GM19025 (cell line): ENCODE measurements around the gene OR5A2.
"Not testable (repeated sequence)": the region's sequence is repeated elsewhere in the genome, so short reads cannot be mapped to it uniquely, and the experiment has no call there.

ENCODE experiments used
- ATAC-seq: cut with Tn5 transposase; IDR thresholded peaks from one replicate; pipeline ENCODE4 v1.9.1; 2021; ENCODE audit warnings: mild to moderate bottlenecking, low read depth, moderate library complexity; ENCODE audit not compliant: unreplicated experiment

OR5A2 gene, protein sequence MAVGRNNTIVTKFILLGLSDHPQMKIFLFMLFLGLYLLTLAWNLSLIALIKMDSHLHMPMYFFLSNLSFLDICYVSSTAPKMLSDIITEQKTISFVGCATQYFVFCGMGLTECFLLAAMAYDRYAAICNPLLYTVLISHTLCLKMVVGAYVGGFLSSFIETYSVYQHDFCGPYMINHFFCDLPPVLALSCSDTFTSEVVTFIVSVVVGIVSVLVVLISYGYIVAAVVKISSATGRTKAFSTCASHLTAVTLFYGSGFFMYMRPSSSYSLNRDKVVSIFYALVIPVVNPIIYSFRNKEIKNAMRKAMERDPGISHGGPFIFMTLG

DNA sequence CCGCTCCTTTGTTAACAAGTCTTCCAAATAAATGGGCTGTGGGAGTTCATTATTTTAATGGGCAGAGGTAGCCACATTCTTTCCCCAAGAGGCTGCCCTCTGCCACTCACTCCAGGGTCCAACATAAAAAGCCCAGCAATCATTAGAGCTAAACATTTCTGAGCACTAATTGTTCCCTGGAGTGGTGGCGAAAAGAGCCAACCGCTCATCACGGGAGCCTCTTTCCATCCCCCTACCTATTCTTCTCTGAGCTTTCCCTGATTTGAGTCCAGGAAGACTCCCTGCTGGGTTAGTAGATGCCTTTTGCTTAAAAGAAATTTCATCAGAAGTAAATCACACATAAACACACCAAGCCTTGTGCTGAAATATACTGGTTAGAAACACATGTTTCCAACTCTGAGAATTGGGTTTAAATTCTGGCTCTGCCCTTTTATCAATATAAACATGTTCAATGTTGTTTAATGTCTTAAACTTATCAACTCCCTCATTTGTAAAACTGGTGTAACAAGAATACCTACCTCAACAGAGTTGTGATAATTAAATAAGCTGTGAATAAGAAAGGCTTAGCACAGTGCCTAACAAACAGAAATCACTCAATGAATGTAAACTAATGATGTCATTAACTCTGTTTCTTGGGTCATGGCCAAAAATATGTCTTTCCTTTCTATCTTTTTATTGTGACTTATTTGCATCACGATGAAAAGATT lies at the start of gene OR5A2:
TSS of gene OR5A2 (minus strand) at position 53 of the 707 bp plus-strand sequence. CDS start 3,460 bp downstream, outside the sequence.
- ATAC-seq: no peak

DNA sequence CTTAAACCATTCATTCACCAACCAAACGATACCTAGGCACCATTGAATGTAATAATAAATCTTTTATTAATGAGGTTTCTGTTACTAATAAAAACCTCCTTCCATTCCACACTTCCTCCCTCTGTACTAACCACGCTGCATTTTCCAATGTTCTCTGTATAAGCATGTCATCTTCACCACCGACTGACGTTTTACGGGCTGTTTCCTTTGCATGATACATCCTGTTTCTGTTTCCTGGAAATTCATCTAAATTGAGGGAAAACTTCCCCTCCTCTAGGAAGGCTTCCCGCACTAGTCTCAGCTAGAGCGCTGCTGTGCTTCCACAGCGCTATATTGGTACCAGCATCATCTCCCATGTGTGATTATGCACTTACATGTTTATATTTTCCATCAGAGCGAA lies 49.0 kb upstream of the OR5A2 start:
- ATAC-seq: no peak

DNA sequence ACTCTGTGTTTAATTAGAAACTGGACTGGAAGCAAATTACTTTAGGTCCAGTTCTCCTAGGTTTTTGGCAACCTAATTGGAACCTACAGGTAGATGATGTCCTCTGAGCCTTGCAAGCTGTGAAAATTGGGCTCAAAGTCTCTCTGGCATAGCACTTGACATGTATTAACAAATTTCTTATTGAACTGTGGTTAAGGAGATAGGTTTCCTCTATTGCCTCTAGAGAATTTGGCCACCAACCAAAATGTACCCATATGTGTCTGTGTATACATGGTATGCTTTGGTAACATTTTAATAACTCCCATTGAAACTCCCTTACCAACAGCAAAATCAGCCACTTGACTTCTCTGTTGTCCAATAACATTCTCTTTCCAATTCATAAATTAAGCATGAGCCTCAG lies 46.8 kb upstream of the OR5A2 start, which contains the start of gene OR4D10:
TSS of gene OR4D10 (plus strand) at position 301 of the 400 bp plus-strand sequence. CDS start 4,115 bp downstream, outside the sequence.
- no peak for ATAC-seq

DNA sequence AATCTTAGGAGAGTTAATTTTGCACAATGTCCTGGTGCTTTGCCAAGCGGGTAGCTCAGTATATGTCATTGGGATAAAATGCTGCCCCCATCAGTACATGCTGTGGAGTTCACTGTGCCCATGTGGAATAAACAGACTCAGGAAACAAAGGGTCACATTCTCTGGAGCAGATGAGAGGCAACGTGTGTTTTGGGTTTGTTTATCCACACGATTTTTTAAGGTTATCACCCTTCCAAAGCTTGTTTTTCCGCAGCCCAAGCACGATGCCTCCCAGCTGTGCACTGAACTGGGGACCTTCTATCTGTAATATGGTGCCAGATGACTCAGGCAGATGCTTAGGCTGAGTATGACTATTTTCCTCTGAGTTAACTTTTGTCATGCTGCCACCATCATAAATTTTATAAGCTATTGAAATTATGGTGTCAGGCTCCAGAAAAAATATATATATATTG lies 37.0 kb upstream of the OR5A2 start:
- ATAC-seq: no peak

DNA sequence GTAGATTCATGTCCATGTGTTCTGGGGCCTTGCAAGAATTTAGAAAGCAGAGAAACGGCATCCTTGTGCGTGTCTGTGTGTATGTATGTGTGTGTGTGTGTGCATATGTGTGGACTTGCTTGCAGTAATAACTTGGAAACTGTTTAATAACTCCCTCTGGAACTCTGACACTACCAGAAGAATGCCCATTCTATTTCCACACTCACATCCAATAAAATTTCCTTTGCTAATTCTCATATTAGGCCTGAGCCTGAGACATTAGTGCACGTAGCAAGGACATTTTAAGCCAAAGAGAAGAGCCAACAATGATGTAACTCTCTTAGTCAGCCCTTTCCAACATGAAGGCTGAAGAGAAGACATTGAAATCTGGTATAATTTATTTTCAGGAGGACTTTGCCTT lies 33.7 kb upstream of the OR5A2 start:
- ATAC-seq: no peak

DNA sequence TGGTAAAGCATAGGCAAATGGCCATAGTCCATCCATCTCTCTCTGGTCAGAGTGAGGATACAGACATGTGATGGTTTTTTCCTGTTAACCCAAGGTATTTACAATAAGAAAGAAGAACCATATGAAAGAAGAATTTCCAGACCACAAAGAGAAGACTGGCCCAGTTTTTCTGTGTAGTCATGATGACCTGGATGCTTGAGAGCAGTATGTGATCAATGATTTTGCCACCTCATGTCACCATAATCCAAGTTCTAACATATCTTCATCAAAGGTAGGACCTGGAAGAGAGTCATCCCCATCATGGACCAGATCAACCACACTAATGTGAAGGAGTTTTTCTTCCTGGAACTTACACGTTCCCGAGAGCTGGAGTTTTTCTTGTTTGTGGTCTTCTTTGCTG lies 30.4 kb upstream of the OR5A2 start, which contains the start of gene OR4D6:
TSS of gene OR4D6 (plus strand) at position 301 of the 400 bp plus-strand sequence. CDS start at position 301, 0 bp downstream.
- no peak for ATAC-seq

DNA sequence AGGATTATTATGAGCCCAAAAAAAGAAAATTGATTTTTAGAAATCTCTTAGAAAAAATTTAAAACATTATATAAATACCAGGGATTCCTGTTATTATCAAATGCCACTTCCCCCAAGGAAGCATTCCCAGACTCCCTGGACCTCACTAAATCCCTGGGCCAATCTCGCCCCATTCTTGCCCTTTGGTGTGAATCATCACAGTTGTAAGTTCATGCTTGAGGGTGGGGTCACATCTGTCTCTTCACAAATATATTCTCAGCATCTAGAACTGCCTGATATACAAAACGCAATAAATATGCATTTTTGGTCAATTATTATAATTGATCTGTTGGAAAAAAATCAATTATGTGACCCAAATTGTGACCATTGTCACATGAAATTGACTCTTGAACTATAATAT lies 22.3 kb upstream of the OR5A2 start:
- no peak for ATAC-seq

DNA sequence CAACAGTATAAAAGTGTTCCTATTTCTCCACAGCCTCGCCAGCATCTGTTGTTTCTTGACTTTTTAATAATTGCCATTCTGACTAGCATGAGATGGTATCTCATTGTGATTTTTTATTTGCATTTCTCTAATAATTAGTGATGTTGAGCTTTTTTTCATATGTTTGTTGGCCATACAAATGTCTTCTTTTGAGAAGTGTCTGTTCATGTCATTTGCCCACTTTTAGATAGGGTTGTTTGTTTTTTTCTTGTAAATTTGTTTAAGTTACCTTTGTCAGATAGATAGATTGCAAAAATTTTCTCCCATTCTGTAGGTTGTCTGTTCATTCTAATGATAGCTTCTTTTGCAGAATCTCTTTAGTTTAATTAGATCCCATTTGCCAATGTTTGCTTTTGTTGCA lies 19.4 kb upstream of the OR5A2 start:
- ATAC-seq: not testable (repeated sequence)

DNA sequence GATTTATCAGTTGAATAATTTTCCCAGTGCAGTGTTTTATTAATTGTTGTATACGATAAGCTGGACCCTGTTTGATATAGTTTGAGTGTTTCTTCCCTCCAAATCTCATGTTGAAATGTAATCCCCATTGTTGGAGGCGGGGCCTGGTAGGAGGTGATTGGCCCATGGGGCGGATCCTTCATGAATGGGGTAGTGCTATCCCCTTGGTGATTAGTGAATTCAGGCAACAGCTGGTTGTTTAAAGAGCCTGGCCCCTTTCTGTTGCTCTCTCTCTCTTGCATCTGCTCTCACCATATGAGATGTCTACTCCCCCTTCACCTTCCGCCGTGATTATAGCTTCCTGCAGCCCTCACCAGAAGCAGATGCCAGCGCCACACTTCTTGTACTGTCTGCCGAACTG lies 11.6 kb upstream of the OR5A2 start:
- ATAC-seq: no peak

DNA sequence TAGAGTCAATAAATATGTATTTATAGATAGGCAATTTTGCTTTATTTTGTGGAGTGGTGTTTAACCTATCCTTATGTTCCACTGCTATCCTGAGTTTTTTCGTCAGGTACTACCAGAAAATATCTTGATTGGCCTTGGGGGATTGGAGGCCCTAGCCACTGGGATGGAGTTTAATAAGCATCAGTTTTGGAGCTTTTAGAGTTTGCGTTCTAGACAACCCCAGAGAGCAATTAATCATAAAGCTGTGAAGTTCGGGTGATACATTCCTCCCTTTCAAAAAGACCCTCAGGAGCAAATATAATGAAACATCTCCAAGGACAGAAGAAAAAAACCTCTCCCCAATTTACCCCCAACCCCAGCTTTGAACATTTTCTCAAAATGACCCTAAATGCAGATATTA lies 10.0 kb upstream of the OR5A2 start, which contains the start of gene OR5A1:
TSS of gene OR5A1 (plus strand) at position 301 of the 400 bp plus-strand sequence. CDS start 6,700 bp downstream, outside the sequence.
- ATAC-seq: no peak

DNA sequence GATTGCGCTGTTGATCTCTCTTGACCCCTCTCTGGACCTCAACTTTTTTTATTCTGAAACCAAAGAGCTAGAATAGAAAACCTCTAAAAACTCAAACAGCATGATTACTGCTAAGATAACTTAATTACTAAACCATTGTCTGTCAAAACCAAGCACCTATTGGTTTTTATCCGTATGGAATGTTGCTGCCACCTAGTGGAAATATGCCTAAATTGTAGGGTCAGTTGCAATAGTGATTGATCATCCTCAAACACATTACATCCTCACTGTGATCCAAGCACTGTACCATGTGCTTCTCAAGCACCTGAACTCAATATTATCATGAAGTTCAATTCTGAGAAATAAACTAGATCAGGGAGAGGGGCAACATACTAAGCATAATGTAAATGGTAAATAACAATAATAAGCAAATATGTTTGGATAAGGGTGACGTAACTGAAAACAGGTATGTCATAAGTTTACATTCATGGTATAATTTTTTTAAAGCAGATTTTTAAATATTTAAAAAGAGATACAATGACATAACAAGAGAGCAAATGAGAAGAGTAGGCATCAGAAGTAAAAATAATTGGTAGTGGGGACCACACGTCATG lies 3.8 kb upstream of the OR5A2 start:
- ATAC-seq: no peak

DNA sequence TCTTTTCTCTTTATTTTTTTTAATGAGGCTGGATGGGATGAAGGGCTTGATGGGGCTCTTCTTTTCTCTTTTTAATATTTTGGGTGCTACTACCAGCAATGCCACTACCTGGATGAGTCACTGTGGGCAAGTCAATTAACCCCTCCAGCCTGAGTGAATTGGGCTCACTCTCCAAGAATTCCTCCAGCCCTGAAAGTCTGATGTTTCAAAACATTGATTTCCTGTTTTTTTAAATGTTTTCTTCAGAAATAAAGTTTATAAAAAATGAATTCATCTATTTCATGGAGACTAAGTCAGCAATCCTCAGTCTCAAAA lies 812 bp upstream of the OR5A2 start:
- no peak for ATAC-seq

DNA sequence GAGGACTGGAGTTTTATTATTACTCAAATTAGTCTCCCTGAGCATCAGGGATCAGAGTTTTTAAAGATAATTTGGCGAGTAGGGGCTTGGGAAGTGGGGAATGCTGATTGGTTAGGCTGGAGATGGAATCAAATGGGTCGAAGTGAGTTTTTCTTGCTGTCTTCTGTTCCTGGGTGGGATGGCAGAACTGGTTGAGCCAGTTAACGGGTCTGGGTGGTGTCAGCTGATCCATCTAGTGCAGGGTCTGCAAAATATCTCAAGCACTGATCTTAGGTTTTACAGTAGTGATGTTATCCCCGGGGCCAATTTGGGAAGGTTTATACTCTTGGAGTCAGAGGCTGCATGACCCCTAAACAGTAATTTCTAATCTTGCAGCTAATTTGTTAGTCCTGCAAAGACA lies 1.1 kb downstream of the OR5A2 start:
- ATAC-seq: no peak

DNA sequence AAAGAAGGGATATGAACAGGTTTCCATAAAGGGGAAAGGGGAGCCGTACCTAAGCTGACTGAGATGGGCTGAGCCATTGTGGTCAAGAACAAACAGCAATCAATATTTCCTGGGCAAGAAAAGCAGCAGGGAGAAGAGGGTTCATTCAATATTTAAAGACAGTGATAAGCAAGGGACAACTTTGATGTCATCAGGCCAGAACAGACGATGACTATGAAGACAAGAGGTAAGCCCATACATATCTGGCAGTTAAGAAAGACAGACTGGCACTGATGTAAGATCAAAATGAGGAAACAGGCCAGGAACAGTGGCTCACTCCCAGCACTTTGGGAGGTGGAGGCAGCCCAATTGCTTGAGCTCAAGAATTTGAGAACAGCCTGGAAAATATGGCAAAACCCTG lies 2.4 kb downstream of the OR5A2 start:
- ATAC-seq: no peak

DNA sequence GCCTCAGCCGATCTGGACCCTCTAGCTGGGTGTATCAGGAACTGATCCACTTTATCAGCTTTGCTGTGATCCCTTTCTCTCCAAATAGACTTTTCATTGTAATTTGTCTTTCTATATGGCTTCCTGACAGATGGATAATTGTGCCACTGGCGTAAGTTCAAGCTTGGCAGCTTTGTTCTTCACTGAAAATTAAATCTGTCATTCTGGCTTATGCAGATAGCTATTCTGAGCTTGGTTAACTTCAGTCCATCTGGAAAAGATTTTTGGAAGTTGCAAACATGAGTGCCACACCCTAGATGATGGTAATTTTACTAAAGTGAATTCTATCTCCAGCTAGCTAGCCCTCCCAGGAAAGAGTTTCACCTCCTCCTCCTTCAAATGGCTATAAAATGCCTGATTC lies 8.1 kb downstream of the OR5A2 start:
- ATAC-seq: no peak

DNA sequence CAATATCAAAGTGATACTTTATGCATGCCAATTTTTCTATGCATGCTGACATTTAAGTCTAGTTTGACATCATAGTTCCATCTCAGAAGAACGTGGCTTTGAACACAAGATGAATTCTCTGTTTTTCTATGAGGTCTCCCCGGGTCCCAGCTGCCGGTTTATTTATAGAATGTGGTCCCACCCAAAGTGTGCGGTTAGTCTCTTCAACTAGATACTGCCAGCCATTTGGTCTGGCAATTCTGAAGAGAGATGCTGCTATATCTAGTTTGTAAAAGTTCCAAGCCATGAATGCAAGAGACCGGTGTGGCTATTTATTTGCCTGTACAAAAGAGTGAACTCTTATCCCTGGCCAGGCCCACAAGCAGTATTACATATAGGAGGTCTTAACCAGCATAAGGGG lies 9.2 kb downstream of the OR5A2 start:
- ATAC-seq: no peak

DNA sequence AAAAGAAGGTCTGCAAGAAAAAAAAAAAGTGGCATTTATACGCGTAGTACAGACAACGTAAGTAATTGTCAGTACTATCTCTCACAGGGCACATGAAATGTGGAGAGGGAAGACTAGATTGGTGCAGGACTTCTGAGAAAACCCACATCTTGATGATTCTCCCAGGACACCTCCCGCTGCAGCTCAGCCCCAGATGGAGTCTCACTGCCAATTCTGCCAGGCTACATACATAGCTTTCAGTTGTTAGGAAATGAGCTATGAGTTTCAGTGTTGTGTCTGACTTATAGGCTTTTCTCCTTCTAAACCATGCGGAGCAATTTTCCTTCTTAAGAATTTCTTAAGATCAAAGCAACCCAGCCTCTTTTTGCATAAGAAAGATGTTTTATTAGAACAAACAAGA lies 9.6 kb downstream of the OR5A2 start:
- no peak for ATAC-seq

DNA sequence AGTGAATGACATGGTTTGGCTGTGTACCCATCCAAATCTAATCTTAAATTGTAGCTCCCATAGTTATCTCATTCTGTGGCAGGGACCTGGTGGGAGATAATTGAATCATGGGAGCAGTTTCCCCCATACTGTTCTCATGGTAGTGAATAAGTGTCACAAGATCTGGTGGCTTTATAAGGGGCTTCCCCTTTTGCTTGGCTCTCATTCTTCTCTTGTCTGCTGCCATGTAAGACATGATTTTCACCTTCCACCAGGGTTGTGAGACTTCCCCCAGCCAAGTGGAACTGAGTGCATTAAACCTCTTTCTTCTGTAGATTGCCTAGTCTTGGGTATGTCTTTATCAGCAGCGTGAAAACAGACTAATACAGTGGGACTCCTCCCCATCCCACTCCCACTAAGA lies 11.1 kb downstream of the OR5A2 start:
- no peak for ATAC-seq

DNA sequence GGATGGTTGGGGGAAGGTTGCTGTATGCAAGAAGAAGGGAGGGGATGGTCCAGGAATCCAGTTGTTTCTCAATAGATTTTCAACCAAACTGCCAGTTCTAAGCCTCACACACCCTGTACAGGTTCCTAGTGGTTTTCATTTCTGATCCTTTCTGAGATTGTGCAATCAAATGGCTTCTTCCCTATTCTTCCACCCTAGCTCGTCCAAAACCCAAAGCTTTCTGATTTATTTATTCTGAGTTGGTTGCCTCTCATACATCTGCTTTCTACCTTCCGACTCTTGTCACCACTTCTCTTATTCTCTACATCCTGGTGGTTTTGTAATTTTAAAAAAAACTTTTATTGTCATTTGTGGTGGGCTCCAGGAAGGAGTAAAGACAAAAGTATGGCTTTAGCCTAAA lies 12.6 kb downstream of the OR5A2 start:
- no peak for ATAC-seq

DNA sequence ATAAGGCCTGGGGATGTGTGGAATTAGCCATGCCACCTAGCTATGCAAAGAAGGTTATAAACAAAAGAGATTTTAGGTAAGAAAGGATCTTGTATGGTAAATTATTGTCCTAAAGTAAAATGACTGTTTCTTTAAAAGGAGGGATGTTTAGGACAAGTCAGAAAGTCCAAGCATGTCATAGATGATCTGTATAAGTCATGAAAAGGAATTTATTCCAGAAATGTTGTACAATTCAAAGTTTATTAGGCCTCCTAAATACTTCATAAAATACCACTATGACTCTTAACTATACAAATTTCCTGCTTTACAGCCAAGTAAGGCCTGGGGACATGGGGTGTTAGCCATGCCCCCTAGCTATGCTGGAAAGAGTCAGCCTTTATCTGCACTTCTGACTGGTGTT lies 22.7 kb downstream of the OR5A2 start:
- no peak for ATAC-seq

DNA sequence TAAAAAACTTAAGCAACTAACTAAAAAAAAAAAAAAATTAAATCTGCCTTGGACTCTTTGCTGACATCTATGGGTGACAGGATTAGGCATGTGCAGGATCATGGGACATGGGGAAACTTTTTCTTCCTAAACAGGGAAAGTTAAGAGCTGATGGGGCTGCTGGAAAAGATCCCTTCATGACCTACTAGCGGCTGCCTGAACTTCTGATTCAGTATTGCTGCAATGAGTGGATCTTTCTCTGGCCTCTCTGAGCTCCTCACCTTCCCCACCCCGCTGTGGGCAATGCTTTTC lies 25.0 kb downstream of the OR5A2 start:
- no peak for ATAC-seq
